ENCODE data around the gene ANXA9. TPM values are rescaled to one million over a fixed set of nuclear protein-coding genes. Genes with fewer than 3 reads are reported as not detected.

The ANXA9 gene
- total RNA-seq, 4 donors from 2014 or later, result 55.1 to 103 (median 82.4) TPM

DNA sequence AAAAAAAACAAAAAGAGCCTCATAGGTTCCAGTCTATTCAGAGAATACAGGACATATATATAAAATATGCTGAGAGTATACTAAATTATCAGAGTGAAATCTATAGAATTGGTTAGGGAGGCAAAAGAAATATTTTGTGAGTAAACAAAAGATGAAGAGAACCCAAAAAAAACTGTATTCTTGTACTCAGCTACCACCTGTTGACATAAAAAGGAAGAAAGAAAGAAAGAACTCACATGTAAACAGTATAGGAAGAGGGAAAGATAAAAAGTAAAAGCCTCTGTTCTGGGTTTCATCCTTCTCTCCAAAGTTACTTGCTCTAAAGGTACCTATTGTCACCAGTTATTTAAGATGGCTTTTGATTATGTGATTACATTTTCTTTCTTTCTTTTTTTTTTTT is 44.4 kb downstream of the ANXA9 start:
- intact Hi-C loops (cut with DNase I; ENCODE audit: low total_unique reads), result no loop called here
- no peak overlapping the region for H3K4me3 ChIP-seq (ENCODE audit: low read depth, poor library complexity, severe bottlenecking)
- TF ChIP-seq POLR2A (IDR thresholded peaks at IDR 0.05), result no peak
- TF ChIP-seq, protein P1, sequence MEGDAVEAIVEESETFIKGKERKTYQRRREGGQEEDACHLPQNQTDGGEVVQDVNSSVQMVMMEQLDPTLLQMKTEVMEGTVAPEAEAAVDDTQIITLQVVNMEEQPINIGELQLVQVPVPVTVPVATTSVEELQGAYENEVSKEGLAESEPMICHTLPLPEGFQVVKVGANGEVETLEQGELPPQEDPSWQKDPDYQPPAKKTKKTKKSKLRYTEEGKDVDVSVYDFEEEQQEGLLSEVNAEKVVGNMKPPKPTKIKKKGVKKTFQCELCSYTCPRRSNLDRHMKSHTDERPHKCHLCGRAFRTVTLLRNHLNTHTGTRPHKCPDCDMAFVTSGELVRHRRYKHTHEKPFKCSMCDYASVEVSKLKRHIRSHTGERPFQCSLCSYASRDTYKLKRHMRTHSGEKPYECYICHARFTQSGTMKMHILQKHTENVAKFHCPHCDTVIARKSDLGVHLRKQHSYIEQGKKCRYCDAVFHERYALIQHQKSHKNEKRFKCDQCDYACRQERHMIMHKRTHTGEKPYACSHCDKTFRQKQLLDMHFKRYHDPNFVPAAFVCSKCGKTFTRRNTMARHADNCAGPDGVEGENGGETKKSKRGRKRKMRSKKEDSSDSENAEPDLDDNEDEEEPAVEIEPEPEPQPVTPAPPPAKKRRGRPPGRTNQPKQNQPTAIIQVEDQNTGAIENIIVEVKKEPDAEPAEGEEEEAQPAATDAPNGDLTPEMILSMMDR (IDR thresholded peaks at IDR 0.05), result no peak
- DNase-seq (ENCODE audit: low spot score in 2 of 2), result no peak

- H3K4me3 ChIP-seq (ENCODE audit: low read depth, poor library complexity, severe bottlenecking), result no peak overlapping the region
- TF ChIP-seq, protein P1 (IDR thresholded peaks at IDR 0.05), result no peak
- intact Hi-C loops (cut with DNase I; ENCODE audit: low total_unique reads), result no loop called here
- WGBS, 2 donors, result 97 to 98% methylated on average over 8 of the region's 8 CpGs
- DNase-seq (ENCODE audit: low spot score in 2 of 2), result no peak
Observed at GRCh38 chr1:151032164-151032563, 50.1 kb downstream of the ANXA9 start.

DNA sequence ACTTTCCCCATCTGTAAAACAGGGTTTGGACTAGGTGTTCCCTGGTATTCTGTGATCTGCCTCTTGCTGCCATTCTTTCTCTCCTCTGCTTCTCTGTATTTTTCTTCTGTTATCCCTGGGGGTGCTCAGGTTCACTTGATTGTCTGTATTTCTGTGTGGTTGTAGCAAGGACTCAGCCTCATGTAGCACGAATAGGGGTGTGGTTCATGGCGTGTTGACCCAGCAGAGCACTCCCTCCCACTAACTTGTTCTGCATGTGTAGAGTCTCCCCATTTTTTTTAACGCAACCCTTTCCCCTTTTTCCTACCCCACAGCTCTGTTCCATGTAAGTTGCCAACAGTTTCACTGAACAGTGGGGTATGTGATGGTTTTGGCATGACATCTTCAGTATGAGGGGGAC is 53.1 kb downstream of the ANXA9 start:
- H3K4me3 ChIP-seq (ENCODE audit: low read depth, poor library complexity, severe bottlenecking), result no peak overlapping the region
- 51 to 69% methylated on average over 3 of the region's 3 CpGs for WGBS, 2 donors
- no peak for TF ChIP-seq POLR2A (IDR thresholded peaks at IDR 0.05)
- TF ChIP-seq, protein P1 (IDR thresholded peaks at IDR 0.05), result no peak
- DNase-seq (ENCODE audit: low spot score in 2 of 2), result no peak
- intact Hi-C loops (cut with DNase I; ENCODE audit: low total_unique reads), result no loop called here

DNA sequence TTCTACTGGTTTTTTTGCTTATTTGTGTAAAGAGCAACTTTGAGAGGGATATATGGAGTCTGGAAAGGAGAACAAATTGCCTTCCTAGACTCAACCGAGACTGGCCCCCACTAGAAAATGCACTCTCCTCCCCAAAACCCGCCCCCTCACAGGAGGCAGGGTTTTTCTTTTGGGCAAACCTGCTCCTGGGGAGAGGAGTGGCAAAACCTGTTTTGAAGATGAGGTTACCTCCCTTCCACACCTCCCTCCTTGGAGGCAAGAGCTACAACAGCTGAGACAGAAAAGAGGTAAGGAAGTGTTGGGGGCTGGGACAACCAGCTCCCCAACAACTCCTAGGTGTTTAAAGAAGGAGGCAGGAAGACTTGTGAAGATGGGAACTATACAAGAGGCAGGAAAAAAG is 54.3 kb downstream of the ANXA9 start, which contains the start of gene BNIPL:
BNIPL (plus strand) TSS at position 231 of the 400 bp plus-strand sequence; CDS start at position 371, 140 bp downstream.
- no peak for TF ChIP-seq POLR2A (IDR thresholded peaks at IDR 0.05)
- TF ChIP-seq, protein P1 (IDR thresholded peaks at IDR 0.05), result no peak
- 28 to 36% methylated on average over 2 of the region's 2 CpGs for WGBS, 2 donors
- no peak for DNase-seq (ENCODE audit: low spot score in 2 of 2)
- intact Hi-C loops (cut with DNase I; ENCODE audit: low total_unique reads), result no loop called here
- no peak within 1 kb of the TSS for H3K4me3 ChIP-seq (ENCODE audit: low read depth, poor library complexity, severe bottlenecking)

DNA sequence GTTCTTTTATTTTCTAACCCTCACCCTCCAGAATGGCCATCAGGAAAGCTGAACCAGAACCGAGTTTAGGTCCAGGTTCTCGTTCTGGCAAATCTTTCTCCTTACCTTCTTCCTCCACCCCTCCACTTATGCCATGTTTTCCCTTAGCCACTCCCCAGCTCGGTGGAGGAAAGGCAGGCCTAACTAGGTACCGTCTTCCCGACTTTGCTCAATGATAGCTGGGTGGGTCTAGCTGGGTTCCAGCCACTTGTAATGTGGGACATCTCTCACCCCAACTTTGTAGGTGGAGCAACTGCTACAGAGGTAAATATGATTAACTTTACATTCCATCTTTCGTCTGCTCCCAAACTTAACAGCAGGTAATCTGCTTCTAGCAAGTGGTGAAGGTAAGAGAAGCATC is 54.9 kb downstream of the ANXA9 start:
- intact Hi-C loops (cut with DNase I; ENCODE audit: low total_unique reads), result no loop called here
- DNase-seq (ENCODE audit: low spot score in 2 of 2), result no peak
- WGBS, 2 donors, result 38 to 50% methylated on average over 6 of the region's 6 CpGs
- H3K4me3 ChIP-seq (ENCODE audit: low read depth, poor library complexity, severe bottlenecking), result no peak overlapping the region
- no peak for TF ChIP-seq POLR2A (IDR thresholded peaks at IDR 0.05)
- TF ChIP-seq, protein P1 (IDR thresholded peaks at IDR 0.05), result no peak

- whole genome bisulfite sequencing, 2 donors, result 90 to 93% methylated on average over 3 of the region's 3 CpGs
- TF ChIP-seq, protein P1 (IDR thresholded peaks at IDR 0.05), result no peak
- TF ChIP-seq POLR2A (IDR thresholded peaks at IDR 0.05), result no peak
Observed at GRCh38 chr1:151039521-151039920, 57.4 kb downstream of the ANXA9 start.

More at GRCh38 chr1:151039521-151039920, 57.4 kb downstream of the ANXA9 start:
- H3K4me3 ChIP-seq (ENCODE audit: low read depth, poor library complexity, severe bottlenecking), result no peak overlapping the region
- no peak for DNase-seq (ENCODE audit: low spot score in 2 of 2)
- intact Hi-C loops (cut with DNase I; ENCODE audit: low total_unique reads), result no loop called here
